ENCODE measurements around the gene ROCK1. TPM values are rescaled to one million over a fixed set of nuclear protein-coding genes. Genes with fewer than 3 reads are reported as not detected.

The ROCK1 gene
- total RNA-seq, 1 donor from 2014 or later = 53.9 TPM

- Mint-ChIP-seq H3K9me3 (no peaks in the 10 kb centered on the region), H3K4me1 (ENCODE audit: low read depth) (peaks cover 9% of the 10 kb centered on the region)
- intact Hi-C loops (cut with micrococcal nuclease) = loop anchor here (10.0 kb wide), 1 partner anchor 74 kb away; no protein-coding TSS in a partner anchor
These were observed 7.2 kb upstream of the ROCK1 start for GRCh38 chr18:21118806-21119205.

GRCh38 chr18:21117409-21118131 lies 6.0 kb upstream of the ROCK1 start:
- Mint-ChIP-seq H3K4me3 (ENCODE audit: low read depth) (no peak overlapping the region), H3K27ac (no peak overlapping the region), H3K9me3 (no peaks in the 10 kb centered on the region), H3K36me3 (ENCODE audit: low read depth) (no peaks in the 10 kb centered on the region), H3K4me1 (ENCODE audit: low read depth) (peaks cover 7% of the 10 kb centered on the region), H3K27me3 (ENCODE audit: low read depth) (peaks cover 11% of the 10 kb centered on the region)
- intact Hi-C loops (cut with micrococcal nuclease) = loop anchor here (10.0 kb wide), 1 partner anchor 73 kb away; no protein-coding TSS in a partner anchor
- no peak for DNase-seq (ENCODE audit: low spot score)

More at GRCh38 chr18:21118806-21119205, 7.2 kb upstream of the ROCK1 start:
- H3K4me3 Mint-ChIP-seq (ENCODE audit: low read depth) = no peak overlapping the region
- H3K27ac Mint-ChIP-seq = no peak overlapping the region
- no peak for DNase-seq (ENCODE audit: low spot score)
- no peaks in the 10 kb centered on the region for H3K36me3 Mint-ChIP-seq (ENCODE audit: low read depth)
- H3K27me3 Mint-ChIP-seq (ENCODE audit: low read depth) = peaks cover 11% of the 10 kb centered on the region

GRCh38 chr18:21115519-21116411 lies 4.2 kb upstream of the ROCK1 start:
- Mint-ChIP-seq H3K4me3 (ENCODE audit: low read depth) (no peak overlapping the region), H3K36me3 (ENCODE audit: low read depth) (no peaks in the 10 kb centered on the region)
- no peak for DNase-seq (ENCODE audit: low spot score)

GRCh38 chr18:21112543-21113105 lies 1.0 kb upstream of the ROCK1 start:
- peak overlapping the region; percentile 96 for H3K4me3 Mint-ChIP-seq (ENCODE audit: low read depth)
- H3K27me3 Mint-ChIP-seq (ENCODE audit: low read depth) = peaks cover 3% of the 10 kb centered on the region
- peaks cover 14% of the 10 kb centered on the region for H3K4me1 Mint-ChIP-seq (ENCODE audit: low read depth)
- peaks cover 5% of the 10 kb centered on the region for H3K36me3 Mint-ChIP-seq (ENCODE audit: low read depth)
- intact Hi-C loops (cut with micrococcal nuclease) = loop anchor here (5.0 to 10.0 kb wide), 2 partner anchors 68 to 140 kb away; no protein-coding TSS in a partner anchor
- no peak overlapping the region for H3K27ac Mint-ChIP-seq
- DNase-seq (ENCODE audit: low spot score) = no peak
- no peaks in the 10 kb centered on the region for H3K9me3 Mint-ChIP-seq

More at GRCh38 chr18:21115519-21116411, 4.2 kb upstream of the ROCK1 start:
- H3K9me3 Mint-ChIP-seq = no peaks in the 10 kb centered on the region
- peaks cover 11% of the 10 kb centered on the region for H3K27me3 Mint-ChIP-seq (ENCODE audit: low read depth)
- intact Hi-C loops (cut with micrococcal nuclease) = loop anchor here (10.0 kb wide), 1 partner anchor 71 kb away; no protein-coding TSS in a partner anchor
- H3K27ac Mint-ChIP-seq = no peak overlapping the region
- H3K4me1 Mint-ChIP-seq (ENCODE audit: low read depth) = peaks cover 11% of the 10 kb centered on the region

GRCh38 chr18:21112140-21112473 lies 494 bp upstream of the ROCK1 start:
- H3K4me3 Mint-ChIP-seq (ENCODE audit: low read depth) = peak overlapping the region; percentile 96
- intact Hi-C loops (cut with micrococcal nuclease) = loop anchor here (5.0 to 10.0 kb wide), 2 partner anchors 67 to 140 kb away; no protein-coding TSS in a partner anchor
- peaks cover 14% of the 10 kb centered on the region for H3K4me1 Mint-ChIP-seq (ENCODE audit: low read depth)
- H3K36me3 Mint-ChIP-seq (ENCODE audit: low read depth) = peaks cover 10% of the 10 kb centered on the region
- no peaks in the 10 kb centered on the region for H3K9me3 Mint-ChIP-seq
- DNase-seq (ENCODE audit: low spot score) = no peak
- peaks cover 3% of the 10 kb centered on the region for H3K27me3 Mint-ChIP-seq (ENCODE audit: low read depth)
- H3K27ac Mint-ChIP-seq = peak overlapping the region; percentile 75

GRCh38 chr18:21110713-21111345 lies 784 bp downstream of the ROCK1 start:
- Mint-ChIP-seq H3K27me3 (ENCODE audit: low read depth) (no peaks in the 10 kb centered on the region), H3K27ac (peak overlapping the region; percentile 96), H3K4me3 (ENCODE audit: low read depth) (peak overlapping the region; percentile 96)

DNA sequence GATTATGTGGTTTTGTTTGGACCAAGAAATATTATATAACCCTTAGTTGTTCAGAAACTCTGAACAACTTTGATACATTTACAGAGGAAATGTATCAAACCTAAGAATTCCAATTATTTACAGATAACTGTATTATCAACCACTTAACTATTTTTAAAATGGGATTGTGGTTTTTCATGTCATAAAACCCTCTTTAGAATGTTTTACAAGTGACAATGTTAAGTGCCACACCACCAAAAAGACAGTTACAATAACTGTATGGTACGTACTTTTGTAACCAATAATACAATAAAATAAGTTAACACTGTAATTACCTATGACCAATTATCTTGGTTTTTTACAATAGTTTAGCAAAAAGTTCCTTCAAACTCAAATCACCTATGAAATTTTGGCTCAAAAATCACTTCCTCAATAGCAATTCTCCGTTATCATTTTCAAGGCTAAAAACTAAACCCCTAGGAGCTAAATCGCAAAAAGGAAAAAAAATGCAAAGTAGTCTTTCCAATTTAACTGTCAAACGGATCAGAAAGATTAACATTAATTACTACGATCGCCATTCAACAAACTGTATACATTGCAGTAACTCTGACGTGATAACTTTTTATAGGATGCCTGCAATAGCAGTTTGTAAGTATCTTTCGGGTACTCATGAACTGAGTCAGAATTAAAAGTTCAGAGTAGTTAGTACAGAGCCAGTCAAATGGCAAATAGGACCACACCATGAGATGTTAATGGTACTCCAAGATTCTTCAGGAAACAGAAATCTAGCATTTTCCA lies 1.5 kb downstream of the ROCK1 start:
- Mint-ChIP-seq H3K4me3 (ENCODE audit: low read depth) (peak overlapping the region; percentile 96), H3K4me1 (ENCODE audit: low read depth) (peaks cover 31% of the 10 kb centered on the region), H3K9me3 (no peaks in the 10 kb centered on the region), H3K27ac (peak overlapping the region; percentile 96), H3K27me3 (ENCODE audit: low read depth) (no peaks in the 10 kb centered on the region), H3K36me3 (ENCODE audit: low read depth) (peaks cover 15% of the 10 kb centered on the region)
- intact Hi-C loops (cut with micrococcal nuclease) = loop anchor here (2.0 to 10.0 kb wide), 6 partner anchors 25 to 631 kb away; partner anchors contain the start of genes ESCO1 and MIB1
- DNase-seq (ENCODE audit: low spot score) = no peak

More at GRCh38 chr18:21110713-21111345, 784 bp downstream of the ROCK1 start:
- Mint-ChIP-seq H3K36me3 (ENCODE audit: low read depth) (peaks cover 15% of the 10 kb centered on the region), H3K4me1 (ENCODE audit: low read depth) (peaks cover 24% of the 10 kb centered on the region), H3K9me3 (no peaks in the 10 kb centered on the region)
- intact Hi-C loops (cut with micrococcal nuclease) = loop anchor here (2.0 to 10.0 kb wide), 5 partner anchors 26 to 630 kb away; partner anchors contain the start of genes ESCO1 and MIB1
- peak; percentile 65 for DNase-seq (ENCODE audit: low spot score)

- H3K4me3 Mint-ChIP-seq (ENCODE audit: low read depth) = no peak overlapping the region
- intact Hi-C loops (cut with micrococcal nuclease) = loop anchor here (5.0 kb wide), 1 partner anchor 44 kb away; no protein-coding TSS in a partner anchor
- H3K27ac Mint-ChIP-seq = no peak overlapping the region
These were observed 5.7 kb downstream of the ROCK1 start for GRCh38 chr18:21105936-21106335.

DNA sequence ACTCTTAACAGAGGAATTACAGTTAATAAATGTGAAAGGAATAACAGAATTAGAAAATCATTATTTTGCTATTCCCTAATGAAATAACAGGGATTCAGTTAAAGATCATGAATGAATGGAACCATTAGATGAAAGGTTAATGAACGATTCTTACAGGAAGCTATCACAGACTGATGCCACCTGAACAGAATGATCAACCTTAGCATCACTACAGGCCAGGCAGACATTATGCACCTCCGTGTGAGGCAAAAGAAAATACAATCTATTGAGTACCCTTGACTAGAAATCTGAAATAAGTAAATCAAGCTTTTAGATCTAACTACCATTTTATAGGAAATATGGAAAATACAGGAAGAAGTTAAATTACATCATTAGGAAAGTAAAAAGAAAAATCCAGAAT lies 10.4 kb downstream of the ROCK1 start:
- no peak overlapping the region for H3K27ac Mint-ChIP-seq
- peaks cover 41% of the 10 kb centered on the region for H3K4me1 Mint-ChIP-seq (ENCODE audit: low read depth)
- H3K27me3 Mint-ChIP-seq (ENCODE audit: low read depth) = no peaks in the 10 kb centered on the region
- H3K9me3 Mint-ChIP-seq = no peaks in the 10 kb centered on the region
- H3K36me3 Mint-ChIP-seq (ENCODE audit: low read depth) = peaks cover 22% of the 10 kb centered on the region
- DNase-seq (ENCODE audit: low spot score) = no peak
- H3K4me3 Mint-ChIP-seq (ENCODE audit: low read depth) = no peak overlapping the region
- intact Hi-C loops (cut with micrococcal nuclease) = no loop called here

More at GRCh38 chr18:21105936-21106335, 5.7 kb downstream of the ROCK1 start:
- no peak for DNase-seq (ENCODE audit: low spot score)
- Mint-ChIP-seq H3K4me1 (ENCODE audit: low read depth) (peaks cover 41% of the 10 kb centered on the region), H3K27me3 (ENCODE audit: low read depth) (no peaks in the 10 kb centered on the region), H3K36me3 (ENCODE audit: low read depth) (peaks cover 19% of the 10 kb centered on the region), H3K9me3 (no peaks in the 10 kb centered on the region)

GRCh38 chr18:21100678-21101077 lies 10.9 kb downstream of the ROCK1 start:
- Mint-ChIP-seq H3K36me3 (ENCODE audit: low read depth) (peaks cover 19% of the 10 kb centered on the region), H3K27ac (no peak overlapping the region), H3K4me1 (ENCODE audit: low read depth) (peaks cover 37% of the 10 kb centered on the region), H3K4me3 (ENCODE audit: low read depth) (no peak overlapping the region), H3K9me3 (no peaks in the 10 kb centered on the region), H3K27me3 (ENCODE audit: low read depth) (no peaks in the 10 kb centered on the region)
- intact Hi-C loops (cut with micrococcal nuclease) = no loop called here
- no peak for DNase-seq (ENCODE audit: low spot score)

- Mint-ChIP-seq H3K36me3 (ENCODE audit: low read depth) (peaks cover 23% of the 10 kb centered on the region), H3K4me3 (ENCODE audit: low read depth) (no peak overlapping the region), H3K4me1 (ENCODE audit: low read depth) (peaks cover 31% of the 10 kb centered on the region), H3K27ac (no peak overlapping the region), H3K27me3 (ENCODE audit: low read depth) (no peaks in the 10 kb centered on the region), H3K9me3 (peaks cover 4% of the 10 kb centered on the region)
- DNase-seq (ENCODE audit: low spot score) = no peak
- intact Hi-C loops (cut with micrococcal nuclease) = no loop called here
These were observed 11.5 kb downstream of the ROCK1 start for GRCh38 chr18:21100146-21100545.
